HG03460 (cell line): ENCODE data around the gene RCCD1.

ENCODE experiments used
- ATAC-seq: cut with Tn5 transposase; IDR thresholded peaks from one replicate; pipeline ENCODE4 v1.9.1; 2021; ENCODE audit not compliant: unreplicated experiment

RCCD1 gene

GRCh38 chr15:90960298-90961091, 5.8 kb downstream of the RCCD1 start:
- ATAC-seq: no peak

- ATAC-seq: no peak
Measured at GRCh38 chr15:90962021-90962420, 7.3 kb downstream of the RCCD1 start.

GRCh38 chr15:90966262-90966661, 11.6 kb downstream of the RCCD1 start:
- no peak for ATAC-seq

GRCh38 chr15:90967206-90967605, 12.5 kb downstream of the RCCD1 start:
- no peak for ATAC-seq

- no peak for ATAC-seq
Measured at GRCh38 chr15:90968434-90968833, 13.8 kb downstream of the RCCD1 start.

GRCh38 chr15:90970274-90970673, 15.6 kb downstream of the RCCD1 start:
- no peak for ATAC-seq

GRCh38 chr15:90972133-90972532, 17.4 kb downstream of the RCCD1 start:
- no peak for ATAC-seq

GRCh38 chr15:90974216-90974615, 19.5 kb downstream of the RCCD1 start:
- ATAC-seq: no peak

GRCh38 chr15:90979582-90979981, 24.9 kb downstream of the RCCD1 start:
- ATAC-seq: no peak

GRCh38 chr15:90981681-90982080, 27.0 kb downstream of the RCCD1 start:
- ATAC-seq: peak; percentile 65

GRCh38 chr15:90982135-90982534, 27.5 kb downstream of the RCCD1 start:
- peak; percentile 38 for ATAC-seq

GRCh38 chr15:90986790-90987507, 32.3 kb downstream of the RCCD1 start:
- no peak for ATAC-seq

- ATAC-seq: no peak
Measured at GRCh38 chr15:90987561-90988141, 33.0 kb downstream of the RCCD1 start.

GRCh38 chr15:90988296-90988695, 33.6 kb downstream of the RCCD1 start:
- ATAC-seq: no peak

GRCh38 chr15:90989040-90989768, 34.5 kb downstream of the RCCD1 start:
- no peak for ATAC-seq

GRCh38 chr15:90990446-90990845, 35.8 kb downstream of the RCCD1 start:
- no peak for ATAC-seq

- no peak for ATAC-seq
Measured at GRCh38 chr15:90991587-90992285, 37.1 kb downstream of the RCCD1 start.

- ATAC-seq: peak; percentile 16
Measured at GRCh38 chr15:90994059-90994416, 39.4 kb downstream of the RCCD1 start.

- peak; percentile 96 for ATAC-seq
Measured at GRCh38 chr15:90994417-90995311, 40.0 kb downstream of the RCCD1 start, which contains the start of gene PRC1. Gene PRC1 (minus strand): TSS chr15:90994535. CDS start chr15:90994417, 118 bp downstream.

GRCh38 chr15:90998737-90999136, 44.1 kb downstream of the RCCD1 start:
- ATAC-seq: no peak
